Mucosa of rectum (tissue), 2 donors: ENCODE measurements around the gene IFRD1.

Experiments used
- H3K27ac ChIP-seq, 2 donors: one replicate each; pipeline ENCODE4 v1.7.0; 2013; ENCODE audit warnings: inconsistent platforms in 2 of 2, low read depth in 2 of 2, low read length in 2 of 2
- H3K27me3 ChIP-seq, 2 donors: one replicate each; pipeline ENCODE4 v1.7.0; 2013; ENCODE audit warnings: low read length in 2 of 2; ENCODE audit not compliant: control insufficient read depth in 2 of 2, insufficient read depth in 2 of 2
- H3K36me3 ChIP-seq, 2 donors: one replicate each; pipeline ENCODE4 v1.7.0; 2013; ENCODE audit warnings: low read length in 2 of 2; ENCODE audit not compliant: control insufficient read depth in 2 of 2, insufficient read depth in 2 of 2
- H3K4me1 ChIP-seq, 2 donors: one replicate each; pipeline ENCODE4 v1.7.0; 2013; ENCODE audit warnings: low read length in 2 of 2, mild to moderate bottlenecking in 1 of 2; ENCODE audit not compliant: control insufficient read depth in 2 of 2, insufficient read depth in 2 of 2
- H3K4me3 ChIP-seq, 2 donors: one replicate each; pipeline ENCODE4 v1.7.0; 2013; ENCODE audit warnings: low read length in 2 of 2
- H3K9ac ChIP-seq, 2 donors: one replicate each; pipeline ENCODE4 v1.7.0; 2013; ENCODE audit warnings: low read length in 2 of 2, low read depth in 1 of 2, mild to moderate bottlenecking in 1 of 2
- H3K9me3 ChIP-seq, 2 donors: one replicate each; pipeline ENCODE4 v1.7.0; 2013; ENCODE audit warnings: low read length in 2 of 2; ENCODE audit not compliant: control insufficient read depth in 2 of 2
- donor health status: healthy.
- donor health status: Normal muscosa, but diverticular disease.

Gene IFRD1

DNA sequence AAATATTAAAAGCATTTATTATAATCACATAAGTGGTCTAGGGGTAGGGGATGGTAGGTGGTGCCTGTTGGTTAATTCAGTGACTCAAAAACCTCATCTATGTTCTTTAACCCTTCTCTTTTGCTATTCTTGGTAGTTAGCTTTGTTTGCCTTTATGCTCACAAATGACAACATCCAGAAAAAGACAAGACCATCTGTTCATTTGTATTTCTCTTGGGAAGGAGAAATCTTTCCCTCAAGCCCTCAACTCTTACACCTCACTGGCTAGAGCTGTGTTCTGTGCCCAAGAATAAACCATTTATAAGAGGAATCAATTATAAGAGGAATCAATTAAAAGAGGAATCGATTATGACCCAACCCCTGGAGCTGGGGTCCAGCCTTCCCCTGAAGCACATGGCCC is 10.8 kb upstream of the IFRD1 start:
- no peaks in the 10 kb centered on the region for H3K27me3 ChIP-seq
- no peak overlapping the region for H3K27ac ChIP-seq
- H3K9me3 ChIP-seq: no peaks in the 10 kb centered on the region
- H3K36me3 ChIP-seq: no peaks in the 10 kb centered on the region
- no peaks in the 10 kb centered on the region for H3K4me1 ChIP-seq
- no peak overlapping the region for H3K4me3 ChIP-seq
- H3K9ac ChIP-seq: no peak overlapping the region

DNA sequence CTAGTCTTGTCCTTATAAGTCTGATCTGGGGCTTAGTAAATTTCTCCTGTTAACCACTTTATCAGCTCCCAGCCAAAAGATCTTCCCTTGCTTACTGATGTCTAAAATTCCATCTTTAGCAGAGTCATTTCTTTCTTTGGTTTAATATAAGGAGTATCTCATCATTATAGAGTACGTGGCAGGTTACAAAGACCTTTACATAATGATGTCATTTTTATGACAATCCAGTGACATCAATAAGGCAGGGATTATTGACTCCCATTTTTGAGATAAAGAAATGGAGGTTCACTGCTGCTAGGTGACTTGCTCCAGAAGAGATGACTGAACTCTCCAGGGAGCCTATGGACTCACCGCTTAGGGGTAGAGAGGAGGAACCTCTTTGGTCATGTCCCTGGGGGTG is 8.1 kb upstream of the IFRD1 start:
- no peaks in the 10 kb centered on the region for H3K9me3 ChIP-seq
- no peaks in the 10 kb centered on the region for H3K4me1 ChIP-seq
- no peaks in the 10 kb centered on the region for H3K27me3 ChIP-seq
- no peaks in the 10 kb centered on the region for H3K36me3 ChIP-seq
- no peak overlapping the region for H3K9ac ChIP-seq
- no peak overlapping the region for H3K27ac ChIP-seq
- no peak overlapping the region for H3K4me3 ChIP-seq

- no peaks in the 10 kb centered on the region for H3K27me3 ChIP-seq
- H3K4me3 ChIP-seq: no peak overlapping the region
- H3K27ac ChIP-seq: no peak overlapping the region
- H3K36me3 ChIP-seq: no peaks in the 10 kb centered on the region
- H3K9me3 ChIP-seq: no peaks in the 10 kb centered on the region
- no peak overlapping the region for H3K9ac ChIP-seq
- H3K4me1 ChIP-seq: peaks cover under 1 to 15% of the 10 kb centered on the region in 2 donors
Observed at GRCh38 chr7:112444505-112444904, 5.8 kb upstream of the IFRD1 start.

DNA sequence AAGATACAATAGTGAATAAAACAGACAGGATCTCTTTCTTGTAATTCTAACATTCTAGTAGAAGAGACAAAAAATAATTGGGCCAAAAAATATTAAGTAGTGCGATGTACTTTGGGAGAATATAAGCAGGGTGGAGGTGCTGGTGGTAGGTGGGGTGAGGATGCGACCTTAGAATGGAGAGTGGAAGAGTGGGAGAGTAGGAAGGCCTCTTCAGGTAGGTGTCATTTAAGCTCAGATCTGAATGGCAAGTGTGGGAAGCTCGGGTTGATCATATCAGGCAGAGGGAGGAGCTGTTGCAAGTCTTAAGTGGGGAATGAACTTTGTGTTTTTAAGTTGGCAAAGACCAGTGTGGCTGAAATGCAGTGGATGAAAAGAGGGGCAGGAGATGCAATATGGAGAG is 3.8 kb upstream of the IFRD1 start:
- no peak overlapping the region for H3K27ac ChIP-seq

GRCh38 chr7:112447406-112447805 is 2.9 kb upstream of the IFRD1 start:
- Histone ChIP-seq H3K27me3 (no peaks in the 10 kb centered on the region), H3K9ac (no peak overlapping the region), H3K36me3 (no peaks in the 10 kb centered on the region), H3K4me1 (peaks cover 11 to 31% of the 10 kb centered on the region in 2 donors), H3K4me3 (no peak overlapping the region), H3K27ac (no peak overlapping the region), H3K9me3 (no peaks in the 10 kb centered on the region)

More for the DNA sequence above, 3.8 kb upstream of the IFRD1 start:
- H3K9me3 ChIP-seq: no peaks in the 10 kb centered on the region
- no peaks in the 10 kb centered on the region for H3K36me3 ChIP-seq
- H3K27me3 ChIP-seq: no peaks in the 10 kb centered on the region
- H3K4me3 ChIP-seq: no peak overlapping the region
- H3K9ac ChIP-seq: no peak overlapping the region
- H3K4me1 ChIP-seq: peaks cover 5 to 21% of the 10 kb centered on the region in 2 donors

GRCh38 chr7:112448381-112448780 is 1.9 kb upstream of the IFRD1 start:
- Histone ChIP-seq H3K27ac (peak overlapping the region; percentile 99 to 100), H3K36me3 (no peaks in the 10 kb centered on the region), H3K4me1 (peaks cover 11 to 40% of the 10 kb centered on the region in 2 donors), H3K4me3 (peak overlapping the region in 1 of 2 donors; percentile 97), H3K27me3 (no peaks in the 10 kb centered on the region), H3K9ac (no peak overlapping the region), H3K9me3 (no peaks in the 10 kb centered on the region)

- Histone ChIP-seq H3K9me3 (no peaks in the 10 kb centered on the region), H3K36me3 (no peaks in the 10 kb centered on the region), H3K4me3 (peak overlapping the region in 1 of 2 donors; percentile 97), H3K27ac (peak overlapping the region; percentile 99 to 100), H3K4me1 (peaks cover 16 to 44% of the 10 kb centered on the region in 2 donors), H3K27me3 (no peaks in the 10 kb centered on the region), H3K9ac (peak overlapping the region in 1 of 2 donors; percentile 34)
Observed at GRCh38 chr7:112448891-112449290, 1.4 kb upstream of the IFRD1 start.

GRCh38 chr7:112449353-112449752 is 907 bp upstream of the IFRD1 start:
- Histone ChIP-seq H3K36me3 (no peaks in the 10 kb centered on the region), H3K9ac (peak overlapping the region; percentile 79 to 99), H3K4me1 (peaks cover 17 to 44% of the 10 kb centered on the region in 2 donors), H3K4me3 (peak overlapping the region; percentile 91 to 97), H3K27ac (peak overlapping the region; percentile 99 to 100), H3K27me3 (no peaks in the 10 kb centered on the region), H3K9me3 (no peaks in the 10 kb centered on the region)

GRCh38 chr7:112450807-112451761 is 824 bp downstream of the IFRD1 start:
- Histone ChIP-seq H3K4me3 (peak overlapping the region; percentile 91 to 97), H3K9me3 (no peaks in the 10 kb centered on the region), H3K4me1 (peaks cover 17 to 44% of the 10 kb centered on the region in 2 donors), H3K27ac (peak overlapping the region; percentile 99 to 100), H3K36me3 (peaks cover 0 to 3% of the 10 kb centered on the region in 2 donors), H3K27me3 (no peaks in the 10 kb centered on the region), H3K9ac (peak overlapping the region; percentile 97 to 99)

DNA sequence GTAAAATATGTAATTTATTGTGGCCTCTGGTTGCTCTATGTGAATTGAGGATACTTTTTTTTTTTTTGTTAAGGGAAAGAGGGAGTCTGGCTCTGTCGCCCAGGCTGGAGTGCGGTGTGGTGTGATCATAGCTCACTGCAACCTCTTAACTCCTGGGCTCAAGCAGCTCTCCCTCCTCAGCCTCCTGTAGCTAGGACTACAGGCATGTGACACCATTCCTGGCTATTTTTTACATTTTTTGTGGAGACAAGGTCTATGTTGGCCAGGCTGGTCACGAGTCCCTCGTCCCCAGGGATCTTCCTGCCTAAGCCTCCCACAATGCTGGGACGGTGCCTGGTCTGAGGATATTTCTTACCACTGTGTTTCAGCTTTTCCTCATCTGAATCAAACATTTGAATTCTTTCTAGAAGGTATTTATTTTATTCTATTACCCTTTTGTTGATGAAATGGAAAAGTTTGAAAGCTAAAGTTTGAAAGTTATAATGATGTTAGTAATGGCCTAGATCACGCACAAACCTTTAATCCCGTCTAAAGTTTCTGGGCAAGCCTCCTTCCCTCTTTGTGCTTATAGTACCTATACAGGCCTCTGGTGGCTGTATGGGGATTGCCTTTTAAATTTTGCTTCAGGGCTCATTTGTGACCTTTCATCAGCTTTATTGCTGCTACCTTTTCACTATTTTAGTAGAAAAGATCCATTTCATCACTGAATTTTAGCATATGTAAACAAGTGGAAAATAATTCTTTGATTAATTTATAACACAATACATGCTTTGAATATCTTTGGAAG is 2.0 kb downstream of the IFRD1 start:
- Histone ChIP-seq H3K9me3 (no peaks in the 10 kb centered on the region), H3K4me3 (peak overlapping the region; percentile 91 to 97), H3K27me3 (no peaks in the 10 kb centered on the region), H3K27ac (peak overlapping the region; percentile 99 to 100), H3K9ac (peak overlapping the region; percentile 97 to 99), H3K4me1 (peaks cover 17 to 44% of the 10 kb centered on the region in 2 donors), H3K36me3 (peaks cover 8 to 12% of the 10 kb centered on the region in 2 donors)
